22Rv1 (cell line): ENCODE measurements around the gene GGTLC1.

Experiments used
- ZFX ChIP-seq: fragments of 450-650 bp; IDR thresholded peaks from 2 replicates; pipeline ENCODE4 v1.6.1; 2017; ENCODE audit warnings: antibody characterized with exemption, borderline replicate concordance
- TF ChIP-seq, protein P1 (sequence below): fragments of 450-650 bp; IDR thresholded peaks from 2 replicates; pipeline ENCODE4 v1.5.1; 2017; ENCODE audit warnings: mild to moderate bottlenecking

- TF ChIP-seq, protein P1, sequence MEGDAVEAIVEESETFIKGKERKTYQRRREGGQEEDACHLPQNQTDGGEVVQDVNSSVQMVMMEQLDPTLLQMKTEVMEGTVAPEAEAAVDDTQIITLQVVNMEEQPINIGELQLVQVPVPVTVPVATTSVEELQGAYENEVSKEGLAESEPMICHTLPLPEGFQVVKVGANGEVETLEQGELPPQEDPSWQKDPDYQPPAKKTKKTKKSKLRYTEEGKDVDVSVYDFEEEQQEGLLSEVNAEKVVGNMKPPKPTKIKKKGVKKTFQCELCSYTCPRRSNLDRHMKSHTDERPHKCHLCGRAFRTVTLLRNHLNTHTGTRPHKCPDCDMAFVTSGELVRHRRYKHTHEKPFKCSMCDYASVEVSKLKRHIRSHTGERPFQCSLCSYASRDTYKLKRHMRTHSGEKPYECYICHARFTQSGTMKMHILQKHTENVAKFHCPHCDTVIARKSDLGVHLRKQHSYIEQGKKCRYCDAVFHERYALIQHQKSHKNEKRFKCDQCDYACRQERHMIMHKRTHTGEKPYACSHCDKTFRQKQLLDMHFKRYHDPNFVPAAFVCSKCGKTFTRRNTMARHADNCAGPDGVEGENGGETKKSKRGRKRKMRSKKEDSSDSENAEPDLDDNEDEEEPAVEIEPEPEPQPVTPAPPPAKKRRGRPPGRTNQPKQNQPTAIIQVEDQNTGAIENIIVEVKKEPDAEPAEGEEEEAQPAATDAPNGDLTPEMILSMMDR, result no peak
- TF ChIP-seq ZFX, result no peak
Observed at GRCh38 chr20:24007073-24007595, 18.6 kb upstream of the GGTLC1 start.
